ENCODE results near the gene RIPOR3.

- TF ChIP-seq CTCF (IDR thresholded peaks at IDR 0.05): no peak
- no peak for TF ChIP-seq POLR2A (IDR thresholded peaks at IDR 0.05)
Measured at GRCh38 chr20:50652702-50653294, 38.5 kb downstream of the RIPOR3 start.
